Activated CD4-positive, CD25-positive, alpha-beta regulatory T cell (primary cell): Measurements from ENCODE around the gene ST3GAL5.

Source experiments
- DNase-seq, 4 experiments: peaks; one replicate each; lab custom pipeline; 2025; lab: John Stamatoyannopoulos, UW

ST3GAL5 gene

GRCh38 chr2:85866165-85866659 lies 22.6 kb downstream of the ST3GAL5 start:
- DNase-seq: no peak

GRCh38 chr2:85865539-85866164 lies 23.1 kb downstream of the ST3GAL5 start:
- DNase-seq: no peak

- DNase-seq: no peak
These were observed 24.1 kb downstream of the ST3GAL5 start for GRCh38 chr2:85864654-85865053.

GRCh38 chr2:85862426-85862825 lies 26.4 kb downstream of the ST3GAL5 start:
- no peak for DNase-seq

GRCh38 chr2:85861650-85862049 lies 27.1 kb downstream of the ST3GAL5 start:
- no peak for DNase-seq

GRCh38 chr2:85861180-85861579 lies 27.6 kb downstream of the ST3GAL5 start:
- DNase-seq: no peak

- DNase-seq: no peak
These were observed 29.9 kb downstream of the ST3GAL5 start for GRCh38 chr2:85858841-85859240.

- DNase-seq: no peak
These were observed 33.9 kb downstream of the ST3GAL5 start for GRCh38 chr2:85854897-85855296.

GRCh38 chr2:85854166-85854509 lies 34.7 kb downstream of the ST3GAL5 start:
- DNase-seq: no peak

- DNase-seq: no peak
These were observed 35.2 kb downstream of the ST3GAL5 start for GRCh38 chr2:85853499-85854165.

GRCh38 chr2:85852937-85853498 lies 35.8 kb downstream of the ST3GAL5 start:
- peak in 3 of 4 experiments; percentile 22 to 38 (median 25) for DNase-seq

- no peak for DNase-seq
These were observed 36.5 kb downstream of the ST3GAL5 start for GRCh38 chr2:85852152-85852840.

- no peak for DNase-seq
These were observed 37.3 kb downstream of the ST3GAL5 start for GRCh38 chr2:85851253-85852151.

- DNase-seq: no peak
These were observed 38.3 kb downstream of the ST3GAL5 start for GRCh38 chr2:85850451-85850850.

GRCh38 chr2:85847051-85847588 lies 41.7 kb downstream of the ST3GAL5 start:
- no peak for DNase-seq

GRCh38 chr2:85846411-85846810 lies 42.4 kb downstream of the ST3GAL5 start:
- DNase-seq: no peak

GRCh38 chr2:85844486-85844885 lies 44.3 kb downstream of the ST3GAL5 start:
- no peak for DNase-seq

GRCh38 chr2:85843543-85843942 lies 45.2 kb downstream of the ST3GAL5 start:
- peak in 1 of 4 experiments; percentile 11 for DNase-seq

- no peak for DNase-seq
These were observed 48.7 kb downstream of the ST3GAL5 start for GRCh38 chr2:85840091-85840490.

GRCh38 chr2:85839461-85839860 lies 49.3 kb downstream of the ST3GAL5 start:
- DNase-seq: no peak

GRCh38 chr2:85838641-85839040 lies 50.1 kb downstream of the ST3GAL5 start:
- no peak for DNase-seq
